ENCODE measurements around the gene ENPP1.

ENPP1 gene

GRCh38 chr6:131770776-131771175, 37.0 kb upstream of the ENPP1 start:
- TF ChIP-seq, protein P1, sequence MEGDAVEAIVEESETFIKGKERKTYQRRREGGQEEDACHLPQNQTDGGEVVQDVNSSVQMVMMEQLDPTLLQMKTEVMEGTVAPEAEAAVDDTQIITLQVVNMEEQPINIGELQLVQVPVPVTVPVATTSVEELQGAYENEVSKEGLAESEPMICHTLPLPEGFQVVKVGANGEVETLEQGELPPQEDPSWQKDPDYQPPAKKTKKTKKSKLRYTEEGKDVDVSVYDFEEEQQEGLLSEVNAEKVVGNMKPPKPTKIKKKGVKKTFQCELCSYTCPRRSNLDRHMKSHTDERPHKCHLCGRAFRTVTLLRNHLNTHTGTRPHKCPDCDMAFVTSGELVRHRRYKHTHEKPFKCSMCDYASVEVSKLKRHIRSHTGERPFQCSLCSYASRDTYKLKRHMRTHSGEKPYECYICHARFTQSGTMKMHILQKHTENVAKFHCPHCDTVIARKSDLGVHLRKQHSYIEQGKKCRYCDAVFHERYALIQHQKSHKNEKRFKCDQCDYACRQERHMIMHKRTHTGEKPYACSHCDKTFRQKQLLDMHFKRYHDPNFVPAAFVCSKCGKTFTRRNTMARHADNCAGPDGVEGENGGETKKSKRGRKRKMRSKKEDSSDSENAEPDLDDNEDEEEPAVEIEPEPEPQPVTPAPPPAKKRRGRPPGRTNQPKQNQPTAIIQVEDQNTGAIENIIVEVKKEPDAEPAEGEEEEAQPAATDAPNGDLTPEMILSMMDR (IDR thresholded peaks at IDR 0.05; ENCODE audit: low read depth, low read length) = no peak
- no peaks in the 10 kb centered on the region for H3K4me1 ChIP-seq
- no peak overlapping the region for H3K4me3 ChIP-seq (ENCODE audit: low read depth, low read length)
- no peaks in the 10 kb centered on the region; the same call in 1 of the 2 replicates for H3K27me3 ChIP-seq
- H3K9me3 ChIP-seq = no peaks in the 10 kb centered on the region
- no peak for DNase-seq
- H3K36me3 ChIP-seq = no peaks in the 10 kb centered on the region

DNA sequence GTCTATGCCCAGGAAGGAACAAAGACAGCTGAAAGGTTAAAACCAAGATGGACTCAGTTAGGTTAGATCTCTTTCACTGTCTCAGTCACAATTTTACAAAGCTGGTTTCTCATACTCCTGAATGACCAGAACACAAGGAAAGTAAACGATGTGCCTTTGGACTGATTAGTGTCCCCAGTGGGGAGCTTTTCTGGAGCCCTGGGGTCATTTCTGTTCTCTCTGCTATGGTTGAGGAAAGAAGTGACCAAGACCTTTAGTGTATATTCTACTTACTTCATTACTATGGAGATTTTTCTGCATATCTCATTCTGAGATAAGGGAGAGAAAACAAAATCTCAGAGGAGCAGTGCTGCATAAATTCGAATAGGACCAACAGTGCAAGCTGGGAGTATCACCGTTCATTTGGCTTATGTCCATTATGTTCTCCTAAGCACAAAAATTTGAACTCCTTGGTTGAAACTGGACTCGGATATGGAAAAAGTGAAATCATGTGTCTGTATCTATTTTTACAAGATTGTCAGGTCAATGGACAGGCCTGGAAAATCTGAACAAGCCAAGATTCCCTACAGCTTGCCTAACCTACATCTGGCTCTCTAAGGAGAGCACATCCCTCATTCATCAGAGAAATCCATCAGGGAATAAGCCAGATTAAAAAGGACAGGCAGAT, 34.4 kb upstream of the ENPP1 start:
- Histone ChIP-seq H3K9me3 (no peaks in the 10 kb centered on the region), H3K27me3 (no peaks in the 10 kb centered on the region), H3K4me3 (ENCODE audit: low read depth, low read length) (no peak overlapping the region), H3K36me3 (no peaks in the 10 kb centered on the region), H3K4me1 (no peaks in the 10 kb centered on the region)
- TF ChIP-seq, protein P1 (IDR thresholded peaks at IDR 0.05; ENCODE audit: low read depth, low read length) = no peak
- DNase-seq = no peak

GRCh38 chr6:131775886-131776285, 31.9 kb upstream of the ENPP1 start:
- Histone ChIP-seq H3K36me3 (no peaks in the 10 kb centered on the region), H3K9me3 (no peaks in the 10 kb centered on the region), H3K4me3 (ENCODE audit: low read depth, low read length) (no peak overlapping the region), H3K27me3 (no peaks in the 10 kb centered on the region), H3K4me1 (no peaks in the 10 kb centered on the region)
- DNase-seq = no peak
- TF ChIP-seq, protein P1 (IDR thresholded peaks at IDR 0.05; ENCODE audit: low read depth, low read length) = no peak

GRCh38 chr6:131776985-131777384, 30.8 kb upstream of the ENPP1 start:
- Histone ChIP-seq H3K36me3 (no peaks in the 10 kb centered on the region), H3K4me3 (ENCODE audit: low read depth, low read length) (no peak overlapping the region), H3K4me1 (no peaks in the 10 kb centered on the region), H3K27me3 (no peaks in the 10 kb centered on the region), H3K9me3 (no peaks in the 10 kb centered on the region)
- DNase-seq = no peak
- TF ChIP-seq, protein P1 (IDR thresholded peaks at IDR 0.05; ENCODE audit: low read depth, low read length) = no peak

GRCh38 chr6:131778169-131778568, 29.7 kb upstream of the ENPP1 start:
- TF ChIP-seq, protein P1 (IDR thresholded peaks at IDR 0.05; ENCODE audit: low read depth, low read length) = no peak
- H3K36me3 ChIP-seq = no peaks in the 10 kb centered on the region
- no peaks in the 10 kb centered on the region for H3K27me3 ChIP-seq

DNA sequence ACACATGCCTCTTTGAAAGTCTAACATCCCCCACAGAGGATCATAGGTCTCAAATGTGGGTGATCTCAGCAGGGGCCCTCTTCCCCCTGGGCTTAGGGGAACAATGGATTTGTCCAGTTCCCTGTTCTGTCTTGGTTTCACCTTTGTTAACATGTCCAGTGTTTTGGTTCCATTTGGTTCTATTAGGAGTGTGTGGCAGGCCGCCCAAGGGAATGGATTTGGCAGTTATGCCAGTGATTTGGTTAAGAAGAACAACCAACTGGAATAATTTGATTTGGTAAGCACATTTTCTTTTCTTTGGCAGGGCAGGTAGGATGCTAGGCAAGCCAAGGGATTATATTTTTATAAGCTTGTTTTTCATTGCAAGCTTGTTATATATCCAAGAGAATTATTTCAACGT, 28.5 kb upstream of the ENPP1 start:
- H3K4me1 ChIP-seq = no peaks in the 10 kb centered on the region
- no peak overlapping the region for H3K4me3 ChIP-seq (ENCODE audit: low read depth, low read length)
- no peak for DNase-seq
- no peaks in the 10 kb centered on the region for H3K36me3 ChIP-seq
- H3K27me3 ChIP-seq = no peaks in the 10 kb centered on the region
- TF ChIP-seq, protein P1 (IDR thresholded peaks at IDR 0.05; ENCODE audit: low read depth, low read length) = no peak
- no peaks in the 10 kb centered on the region for H3K9me3 ChIP-seq

More at GRCh38 chr6:131778169-131778568, 29.7 kb upstream of the ENPP1 start:
- H3K4me1 ChIP-seq = no peaks in the 10 kb centered on the region
- no peaks in the 10 kb centered on the region for H3K9me3 ChIP-seq
- no peak overlapping the region for H3K4me3 ChIP-seq (ENCODE audit: low read depth, low read length)
- no peak for DNase-seq

Measured in BE2C (cell line).